HepG2 (cell line): Measurements from ENCODE around the gene EEFSEC. TPM values are rescaled to one million over a fixed set of nuclear protein-coding genes. Genes with fewer than 3 reads are reported as not detected.

Experiments used
- AHDC1 ChIP-seq: sonication (generic); formaldehyde crosslinking; IDR thresholded peaks from 2 replicates; pipeline ENCODE4 v1.5.1; 2020; ENCODE audit warnings: mild to moderate bottlenecking, missing genetic modification reagents, borderline replicate concordance
- ATF7-NPFF ChIP-seq: sonication (generic); formaldehyde crosslinking; IDR thresholded peaks from 2 replicates; pipeline ENCODE4 v1.8.1; 2023; ENCODE audit warnings: mild to moderate bottlenecking, low read depth, missing genetic modification reagents, moderate library complexity
- FOXA1 ChIP-seq, 2 experiments: fragments of 450-650 bp in 1 of 2; sonication (generic) in 1 of 2; formaldehyde crosslinking in 1 of 2; IDR thresholded peaks; 2 replicates each; pipeline versions ENCODE4 v1.4.0 to v1.6.1; 2016 to 2020; ENCODE audit warnings: missing genetic modification reagents in 1 of 2
- MEIS1 ChIP-seq: sonication (generic); formaldehyde crosslinking; IDR thresholded peaks from 2 replicates; pipeline ENCODE4 v1.9.0; 2021; ENCODE audit warnings: mild to moderate bottlenecking, missing genetic modification reagents, moderate library complexity, borderline replicate concordance
- PHF21A ChIP-seq: sonication (generic); formaldehyde crosslinking; IDR thresholded peaks from 2 replicates; pipeline ENCODE4 v1.5.0; 2020; ENCODE audit warnings: mild to moderate bottlenecking, missing genetic modification reagents
- POLR2G ChIP-seq: fragments of 200-400 bp; formaldehyde crosslinking; IDR thresholded peaks from 2 replicates; pipeline ENCODE4 v1.6.1; 2018; ENCODE audit warnings: mild to moderate bottlenecking, low read depth, low read length, moderate library complexity
- PTBP1 ChIP-seq: fragments of 200-400 bp; formaldehyde crosslinking; IDR thresholded peaks from 2 replicates; pipeline ENCODE4 v1.6.1; 2018; ENCODE audit warnings: low read length, low read depth; ENCODE audit not compliant: poor library complexity, severe bottlenecking
- RAD21 ChIP-seq: fragments of 450-650 bp; formaldehyde crosslinking; IDR thresholded peaks from 2 replicates; pipeline ENCODE4 v1.5.0; 2020; ENCODE audit warnings: mild to moderate bottlenecking
- RFX5 ChIP-seq: IDR thresholded peaks from 2 replicates; pipeline ENCODE4 v1.6.1; 2011; ENCODE audit warnings: low read depth, low read length, improper control_type of control experiment
- SALL1 ChIP-seq: sonication (generic); formaldehyde crosslinking; IDR thresholded peaks from 2 replicates; pipeline ENCODE4 v1.8.0; 2022; ENCODE audit warnings: mild to moderate bottlenecking, missing genetic modification reagents
- ZBTB21 ChIP-seq: sonication (generic); formaldehyde crosslinking; IDR thresholded peaks from 2 replicates; pipeline ENCODE4 v1.4.0; 2020; ENCODE audit warnings: missing genetic modification reagents
- ZBTB43 ChIP-seq: sonication (generic); formaldehyde crosslinking; conservative IDR thresholded peaks from 2 replicates; pipeline ENCODE4 v1.4.0; 2020; ENCODE audit warnings: missing genetic modification reagents
- ZBTB7B ChIP-seq: sonication (generic); formaldehyde crosslinking; IDR thresholded peaks from 2 replicates; pipeline ENCODE4 v1.4.0; 2020; ENCODE audit warnings: missing genetic modification reagents
- ZFP1 ChIP-seq: IDR thresholded peaks from 2 replicates; pipeline ENCODE4 v1.6.1; 2016
- ZFP91 ChIP-seq: sonication (generic); formaldehyde crosslinking; IDR thresholded peaks from 2 replicates; pipeline ENCODE4 v1.9.0; 2022; ENCODE audit warnings: missing genetic modification reagents, mild to moderate bottlenecking, borderline replicate concordance
- ZNF460 ChIP-seq: sonication (generic); formaldehyde crosslinking; IDR thresholded peaks from 2 replicates; pipeline ENCODE4 v1.5.1; 2020; ENCODE audit warnings: missing genetic modification reagents, mild to moderate bottlenecking, borderline replicate concordance
- ZNF644 ChIP-seq: IDR thresholded peaks from 2 replicates; pipeline ENCODE4 v1.6.1; 2016; ENCODE audit warnings: low read depth
- ZNF710 ChIP-seq: sonication (generic); formaldehyde crosslinking; IDR thresholded peaks from 2 replicates; pipeline ENCODE4 v1.5.0; 2020; ENCODE audit warnings: mild to moderate bottlenecking, missing genetic modification reagents, borderline replicate concordance
- ZSCAN9 ChIP-seq: IDR thresholded peaks from 2 replicates; pipeline ENCODE4 v1.6.1; 2016; ENCODE audit warnings: borderline replicate concordance
- polyA plus RNA-seq, 8 experiments: library from polyadenylated mRNA; depleted of rRNA in 3 of 8; stranded (reverse) in 7 of 8; unstranded in 1 of 8; fragments of >200 nt; fragmentation: Illumina TruSeq in 4 of 8; extraction: Trizol in 4 of 8; gene quantifications; 2 replicates each; pipeline versions ENCODE4 v1.2.1 to v1.2.3, GENCODE V29; 2011 to 2016; ENCODE audit warnings: low read depth in 4 of 8, missing spikeins in 1 of 8, mixed read lengths in 1 of 8; ENCODE audit not compliant: insufficient read depth in 1 of 8
- total RNA-seq, 5 experiments: library from RNA; depleted of rRNA; stranded (reverse); fragments of >200 nt; fragmentation: Illumina TruSeq; extraction: Trizol; gene quantifications; 2 replicates each; pipeline ENCODE4 v1.2.3, GENCODE V29; 2016; ENCODE audit warnings: low read depth in 1 of 5

EEFSEC gene
- total and polyA plus RNA-seq, 2 of the 13 experiments (the other 11 are each of a cell fraction or from before 2014, with no cell fraction given) = 6.4 to 24.2 TPM

GRCh38 chr3:128167973-128168674, 14.8 kb downstream of the EEFSEC start (continued):
- TF ChIP-seq AHDC1 (CRISPR knock-in tag) (peak; percentile 72; the same call in 1 of the 2 replicates), ZNF710 (peak; percentile 34; the same call in 1 of the 2 replicates), ZNF460 (CRISPR knock-in tag) (no peak), ZFP91 (peak; percentile 43; the same call in 1 of the 2 replicates), ZBTB43 (CRISPR knock-in tag) (peak; percentile 77), ATF7-NPFF (CRISPR knock-in tag) (no peak), ZSCAN9 (CRISPR knock-in tag) (peak; percentile 67; the same call in 1 of the 2 replicates), ZNF644 (CRISPR knock-in tag) (peak; percentile 49), RAD21 (CRISPR knock-in tag) (peak; percentile 52; the same call in 1 of the 2 replicates), RFX5 (peak; percentile 26; the same call in 1 of the 2 replicates), PTBP1 (no peak), SALL1 (CRISPR knock-in tag) (peak; percentile 94), ZBTB21 (CRISPR knock-in tag) (no peak; the same call in 1 of the 2 replicates), MEIS1 (CRISPR knock-in tag) (no peak), FOXA1 (IDR thresholded peaks at IDR 0.05) (no peak), FOXA1 (CRISPR knock-in tag; IDR thresholded peaks at IDR 0.05) (peak; percentile 87), PHF21A (CRISPR knock-in tag) (peak; percentile 91), POLR2G (peak; percentile 80), ZFP1 (CRISPR knock-in tag) (peak; percentile 68), ZBTB7B (peak; percentile 70; the same call in 1 of the 2 replicates)
